Measurements from ENCODE around the gene PRR12. TPM values are rescaled to one million over a fixed set of nuclear protein-coding genes. Genes with fewer than 3 reads are reported as not detected.

PRR12 gene
- polyA plus RNA-seq, 1 experiment: 0.36 TPM

- no peak for TF ChIP-seq CTCF (IDR thresholded peaks at IDR 0.05; ENCODE audit: low read depth, low read length)
- Histone ChIP-seq H3K27me3 (ENCODE audit: control insufficient read depth, insufficient read depth, low read length) (no peaks in the 10 kb centered on the region), H3K9me3 (ENCODE audit: control insufficient read depth, insufficient read depth, low read length) (no peaks in the 10 kb centered on the region; the same call in 1 of the 2 replicates), H3K27ac (ENCODE audit: low read depth, low read length) (no peak overlapping the region), H3K4me3 (ENCODE audit: low read depth, low read length) (no peak overlapping the region)
- CTCF ChIA-PET: no interaction called here
- DNase-seq (ENCODE audit: low read depth, low spot score): no peak
- POLR2A ChIA-PET: no interaction called here
Measured at GRCh38 chr19:49651029-49651819, 60.2 kb downstream of the PRR12 start.

- CTCF ChIA-PET: no interaction called here
- no peaks in the 10 kb centered on the region for H3K27me3 ChIP-seq (ENCODE audit: control insufficient read depth, insufficient read depth, low read length)
- no peak overlapping the region for H3K27ac ChIP-seq (ENCODE audit: low read depth, low read length)
- no peak overlapping the region for H3K4me3 ChIP-seq (ENCODE audit: low read depth, low read length)
- H3K9me3 ChIP-seq (ENCODE audit: control insufficient read depth, insufficient read depth, low read length): no peaks in the 10 kb centered on the region; the same call in 1 of the 2 replicates
- no peak for TF ChIP-seq CTCF (IDR thresholded peaks at IDR 0.05; ENCODE audit: low read depth, low read length)
- POLR2A ChIA-PET: no interaction called here
- no peak for DNase-seq (ENCODE audit: low read depth, low spot score)
Measured at GRCh38 chr19:49651820-49652550, 61.0 kb downstream of the PRR12 start.

- CTCF ChIA-PET: no interaction called here
Measured at GRCh38 chr19:49652551-49653465, 61.8 kb downstream of the PRR12 start.

GRCh38 chr19:49653466-49653806 is 62.5 kb downstream of the PRR12 start:
- ChIA-PET POLR2A (interaction anchor here (0.7 kb wide), 1 partner anchor 12 kb away, joined by 3 read pairs; no protein-coding TSS in a partner anchor), CTCF (no interaction called here)
- no peak for DNase-seq (ENCODE audit: low read depth, low spot score)
- no peaks in the 10 kb centered on the region; the same call in 1 of the 2 replicates for H3K9me3 ChIP-seq (ENCODE audit: control insufficient read depth, insufficient read depth, low read length)
- TF ChIP-seq CTCF (IDR thresholded peaks at IDR 0.05; ENCODE audit: low read depth, low read length): no peak
- H3K27me3 ChIP-seq (ENCODE audit: control insufficient read depth, insufficient read depth, low read length): no peaks in the 10 kb centered on the region
- no peak overlapping the region for H3K27ac ChIP-seq (ENCODE audit: low read depth, low read length)
- no peak overlapping the region for H3K4me3 ChIP-seq (ENCODE audit: low read depth, low read length)

More at GRCh38 chr19:49652551-49653465, 61.8 kb downstream of the PRR12 start:
- Histone ChIP-seq H3K4me3 (ENCODE audit: low read depth, low read length) (no peak overlapping the region), H3K9me3 (ENCODE audit: control insufficient read depth, insufficient read depth, low read length) (no peaks in the 10 kb centered on the region; the same call in 1 of the 2 replicates), H3K27ac (ENCODE audit: low read depth, low read length) (no peak overlapping the region), H3K27me3 (ENCODE audit: control insufficient read depth, insufficient read depth, low read length) (no peaks in the 10 kb centered on the region)
- DNase-seq (ENCODE audit: low read depth, low spot score): no peak
- POLR2A ChIA-PET: interaction anchor here (0.7 kb wide), 1 partner anchor 12 kb away, joined by 3 read pairs; no protein-coding TSS in a partner anchor
- no peak for TF ChIP-seq CTCF (IDR thresholded peaks at IDR 0.05; ENCODE audit: low read depth, low read length)

Measured in AG04450 (cell line).